HL-60/S4 treated with retinoic acid at 250 ng/mL for 4 days and 3 days (cell line): ENCODE data around the gene CUL3.
"Not testable (repeated sequence)": the region's sequence is repeated elsewhere in the genome, so short reads cannot be mapped to it uniquely, and the experiment has no call there.

Experiments
- in situ Hi-C: fragments of 300-500 bp; cut with MboI; formaldehyde crosslinking; loops from 2 replicates; pipeline ENCODE4 v1.7.0; 2022; ENCODE audit warnings: low sequenced_read_pairs

Gene CUL3

GRCh38 chr2:224583033-224583432 lies 2.1 kb downstream of the CUL3 start:
- in situ Hi-C loops, result not testable (repeated sequence)

- in situ Hi-C loops, result no loop called here
Measured at GRCh38 chr2:224580248-224580647, 4.9 kb downstream of the CUL3 start.

- in situ Hi-C loops, result no loop called here
Measured at GRCh38 chr2:224579411-224579810, 5.8 kb downstream of the CUL3 start.

GRCh38 chr2:224577541-224577940 lies 7.6 kb downstream of the CUL3 start:
- in situ Hi-C loops, result no loop called here

GRCh38 chr2:224576088-224576715 lies 9.0 kb downstream of the CUL3 start:
- in situ Hi-C loops, result no loop called here

GRCh38 chr2:224574423-224575084 lies 10.6 kb downstream of the CUL3 start:
- in situ Hi-C loops, result no loop called here

GRCh38 chr2:224573724-224574123 lies 11.4 kb downstream of the CUL3 start:
- in situ Hi-C loops, result no loop called here

GRCh38 chr2:224572338-224572737 lies 12.8 kb downstream of the CUL3 start:
- in situ Hi-C loops, result no loop called here

GRCh38 chr2:224570328-224570993 lies 14.7 kb downstream of the CUL3 start:
- in situ Hi-C loops, result no loop called here

GRCh38 chr2:224569654-224570053 lies 15.5 kb downstream of the CUL3 start:
- in situ Hi-C loops, result no loop called here

- in situ Hi-C loops, result no loop called here
Measured at GRCh38 chr2:224565452-224566035, 19.6 kb downstream of the CUL3 start.

GRCh38 chr2:224563537-224563936 lies 21.6 kb downstream of the CUL3 start:
- in situ Hi-C loops, result no loop called here

GRCh38 chr2:224562831-224563230 lies 22.3 kb downstream of the CUL3 start:
- in situ Hi-C loops, result no loop called here

GRCh38 chr2:224561234-224562005 lies 23.7 kb downstream of the CUL3 start:
- in situ Hi-C loops, result no loop called here

GRCh38 chr2:224560549-224560948 lies 24.6 kb downstream of the CUL3 start:
- in situ Hi-C loops, result no loop called here

- in situ Hi-C loops, result no loop called here
Measured at GRCh38 chr2:224557610-224558009, 27.6 kb downstream of the CUL3 start.

GRCh38 chr2:224556381-224556780 lies 28.8 kb downstream of the CUL3 start:
- in situ Hi-C loops, result no loop called here

- in situ Hi-C loops, result no loop called here
Measured at GRCh38 chr2:224555823-224556366, 29.3 kb downstream of the CUL3 start.

- in situ Hi-C loops, result no loop called here
Measured at GRCh38 chr2:224552771-224553170, 32.4 kb downstream of the CUL3 start.

GRCh38 chr2:224551693-224552092 lies 33.5 kb downstream of the CUL3 start:
- in situ Hi-C loops, result no loop called here

- in situ Hi-C loops, result no loop called here
Measured at GRCh38 chr2:224546926-224547325, 38.2 kb downstream of the CUL3 start.
